Epithelial cell of prostate (primary cell): ENCODE data around the gene CDC45.

Experiments
- DNase-seq: peaks from one replicate; pipeline ENCODE4 v3.0.0-alpha.2; 2011; ENCODE audit warnings: low read depth, low spot score
- H3K27ac ChIP-seq: fragments of 450-650 bp; 2 replicates; pipeline ENCODE4 v1.5.1; 2017; ENCODE audit warnings: mild to moderate bottlenecking

Gene CDC45

GRCh38 chr22:19447330-19448075 is 32.2 kb upstream of the CDC45 start, which contains the start of gene C22orf39:
C22orf39 (minus strand) TSS chr22:19447711; CDS start chr22:19447688, 23 bp downstream.
- peak; percentile 66 for DNase-seq
- peak within 1 kb of the TSS; percentile 82 for H3K27ac ChIP-seq

DNA sequence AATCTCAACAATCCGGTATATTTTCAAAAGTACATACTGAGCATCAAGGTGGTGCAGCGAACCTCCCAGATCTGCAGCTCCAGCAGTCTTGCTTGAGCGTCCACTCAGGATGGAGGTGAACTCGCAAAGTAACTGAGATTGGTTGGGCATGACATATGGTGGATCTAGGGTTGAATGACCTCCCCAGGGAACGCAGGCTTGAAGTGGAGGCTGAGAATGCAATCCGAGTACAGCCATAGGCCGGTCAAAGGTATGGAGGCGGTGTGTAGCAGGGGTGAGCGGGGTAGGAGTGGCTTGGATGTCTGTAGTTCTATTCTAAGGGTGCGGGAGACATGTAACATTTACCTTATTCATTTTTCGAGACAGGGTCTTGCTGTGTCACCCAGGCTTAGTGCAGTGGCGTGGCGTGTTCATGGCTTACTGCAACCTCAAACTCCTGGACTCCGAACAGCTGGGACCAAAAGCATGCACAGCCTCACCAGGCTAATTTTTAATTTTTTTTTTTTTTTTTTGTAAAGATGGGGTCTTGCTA is 31.6 kb upstream of the CDC45 start:
- peak overlapping the region; percentile 82 for H3K27ac ChIP-seq
- no peak for DNase-seq

GRCh38 chr22:19448739-19449421 is 30.8 kb upstream of the CDC45 start:
- no peak for DNase-seq

DNA sequence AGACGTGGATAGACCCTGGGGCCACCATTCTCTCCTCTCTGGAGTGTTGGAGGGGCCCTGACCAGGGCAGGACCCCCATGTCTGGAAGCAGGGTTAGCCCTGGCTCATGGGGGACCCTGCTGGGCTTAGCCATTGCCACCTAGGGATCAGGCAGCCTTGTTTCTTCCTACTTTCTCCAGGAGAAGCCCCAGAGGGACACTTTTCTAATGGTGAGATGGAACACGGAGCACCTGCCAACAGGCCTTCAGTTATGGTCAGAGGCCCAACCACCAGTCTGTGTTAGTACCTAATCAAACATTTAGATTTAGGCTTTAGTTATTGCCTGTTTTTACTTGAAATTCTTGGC is 30.3 kb upstream of the CDC45 start:
- no peak for DNase-seq

More at GRCh38 chr22:19448739-19449421, 30.8 kb upstream of the CDC45 start:
- no peak overlapping the region for H3K27ac ChIP-seq

DNA sequence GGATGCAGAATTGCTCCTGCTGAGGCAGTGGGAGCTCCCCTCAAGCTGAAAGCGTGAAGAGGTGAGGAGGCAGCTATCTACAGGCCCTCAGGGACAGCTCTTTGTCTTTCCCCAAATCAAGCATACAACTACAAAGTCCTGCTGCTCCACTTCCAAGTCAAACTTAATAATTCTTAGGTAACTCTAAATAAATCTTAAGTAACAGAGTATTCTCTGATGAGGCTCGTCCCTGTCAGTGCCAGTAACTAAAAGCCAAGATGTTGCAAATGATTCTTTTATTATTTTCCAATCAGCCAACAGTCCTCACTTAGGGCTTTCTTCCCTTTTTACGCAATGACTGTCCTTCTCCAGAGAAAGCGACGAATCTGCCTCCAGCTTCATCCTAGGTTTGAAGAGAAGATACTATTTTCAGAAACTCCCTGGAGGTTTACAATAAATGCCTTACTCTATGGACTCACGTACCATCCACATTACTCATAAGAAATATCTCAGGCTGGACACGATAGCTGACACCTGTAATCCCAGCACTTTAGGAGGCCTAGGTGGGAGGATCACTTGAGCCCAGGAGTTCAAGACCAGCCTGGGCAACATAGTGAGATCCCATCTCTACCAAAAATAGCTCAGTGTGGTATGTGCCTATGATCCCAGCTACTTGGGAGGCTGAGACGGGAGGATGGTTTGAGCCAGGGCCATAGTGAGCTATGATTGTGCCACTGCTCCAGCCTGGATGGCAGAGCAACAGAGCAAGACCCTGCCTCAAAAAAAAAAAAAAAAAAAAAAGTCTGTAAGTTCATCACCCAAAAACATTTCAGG is 29.2 kb upstream of the CDC45 start:
- H3K27ac ChIP-seq: no peak overlapping the region
- no peak for DNase-seq

More for the DNA sequence above, 30.3 kb upstream of the CDC45 start:
- H3K27ac ChIP-seq: no peak overlapping the region

GRCh38 chr22:19451570-19451969 is 28.1 kb upstream of the CDC45 start:
- H3K27ac ChIP-seq: no peak overlapping the region
- no peak for DNase-seq

- no peak overlapping the region for H3K27ac ChIP-seq
- no peak for DNase-seq
Observed at GRCh38 chr22:19453718-19454117, 26.0 kb upstream of the CDC45 start.

DNA sequence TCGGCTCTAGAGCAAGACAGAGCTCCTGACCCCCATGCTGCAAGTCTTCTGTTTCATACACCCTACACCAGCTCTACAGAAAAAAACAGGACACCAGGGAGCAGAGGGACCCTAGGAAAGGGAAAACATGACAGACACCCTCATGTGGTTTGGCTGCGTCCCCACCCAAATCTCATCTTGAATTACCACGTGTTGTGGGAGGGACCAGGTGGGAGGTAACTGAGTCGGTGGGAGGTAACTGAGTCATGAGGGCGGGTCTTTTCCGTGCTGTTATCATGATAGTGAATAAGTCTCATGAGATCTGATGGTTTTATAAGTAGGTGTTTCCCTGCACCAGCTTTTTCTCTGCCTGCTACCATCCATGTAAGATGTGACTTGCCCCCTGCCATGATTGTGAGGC is 25.6 kb upstream of the CDC45 start:
- no peak for DNase-seq
- H3K27ac ChIP-seq: no peak overlapping the region

DNA sequence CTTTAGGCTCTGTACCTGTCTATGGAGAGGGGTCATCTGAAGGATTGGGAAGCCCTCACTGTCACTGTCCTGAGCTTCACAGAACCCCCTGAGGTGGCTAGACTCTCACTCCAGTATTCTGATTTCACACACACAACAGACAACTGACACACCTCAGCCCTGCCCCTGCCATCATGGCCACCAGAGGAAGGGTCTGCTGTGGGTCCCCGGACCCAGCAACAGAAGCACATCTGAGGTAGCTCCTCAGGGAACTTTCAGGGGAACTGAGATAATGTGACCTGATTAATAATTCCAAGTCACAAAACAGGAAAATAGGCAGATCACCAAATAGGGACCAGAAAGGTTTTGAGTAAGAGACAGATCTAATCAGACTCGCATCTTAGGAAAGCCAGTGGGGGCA is 24.7 kb upstream of the CDC45 start:
- H3K27ac ChIP-seq: no peak overlapping the region
- DNase-seq: no peak

- H3K27ac ChIP-seq: no peak overlapping the region
- no peak for DNase-seq
Observed at GRCh38 chr22:19455585-19456370, 23.9 kb upstream of the CDC45 start.

DNA sequence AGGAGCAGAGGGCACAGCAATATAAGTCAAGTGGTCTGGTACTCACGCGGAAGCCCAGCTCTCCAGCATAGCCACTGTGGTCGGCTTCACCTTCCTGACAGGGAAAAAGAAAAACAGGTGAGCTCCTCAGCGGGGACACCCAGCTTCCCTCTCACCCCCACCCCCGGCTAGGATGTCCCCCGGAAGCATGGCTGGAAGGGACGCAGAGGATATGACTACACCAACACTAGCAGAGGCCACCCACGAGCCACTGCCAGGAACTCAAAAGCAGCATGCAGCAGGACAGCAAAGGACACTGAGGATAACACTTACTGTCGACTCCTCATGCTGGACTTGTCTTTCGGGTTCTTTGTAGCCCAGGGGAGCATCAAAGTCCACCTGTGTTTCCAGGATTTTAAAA is 23.2 kb upstream of the CDC45 start:
- DNase-seq: no peak
- H3K27ac ChIP-seq: no peak overlapping the region

DNA sequence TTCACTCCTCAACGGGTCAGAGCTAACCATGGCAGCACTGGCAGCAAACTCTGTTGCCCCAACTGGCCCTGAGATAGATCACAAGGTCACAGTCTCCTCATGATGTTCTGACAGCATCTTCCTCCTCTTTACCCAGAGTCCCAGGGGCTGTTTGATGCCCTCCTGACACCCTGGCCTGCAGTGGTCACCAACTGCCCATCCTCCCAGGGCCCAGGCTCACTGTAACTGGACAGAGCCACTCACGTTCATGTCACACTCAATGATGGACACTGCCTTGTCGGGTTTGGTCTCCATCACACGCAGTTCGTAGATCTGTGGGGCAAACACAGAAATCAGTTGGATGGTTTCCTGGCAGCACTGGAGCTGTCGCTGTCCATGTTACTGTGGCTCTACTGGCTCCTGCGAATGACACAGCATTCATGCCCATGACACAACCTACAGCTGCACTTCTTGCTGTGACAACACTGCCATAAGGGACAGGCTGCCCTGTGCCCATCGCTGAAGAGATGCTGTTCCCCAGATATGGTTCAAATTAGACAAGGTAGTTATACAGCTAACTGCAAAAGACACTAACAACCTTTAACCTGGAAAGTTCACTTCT is 21.8 kb upstream of the CDC45 start:
- H3K27ac ChIP-seq: no peak overlapping the region
- DNase-seq: no peak

GRCh38 chr22:19460036-19460435 is 19.7 kb upstream of the CDC45 start:
- DNase-seq: no peak
- H3K27ac ChIP-seq: no peak overlapping the region

- DNase-seq: no peak
- no peak overlapping the region for H3K27ac ChIP-seq
Observed at GRCh38 chr22:19461506-19461905, 18.2 kb upstream of the CDC45 start.

- H3K27ac ChIP-seq: no peak overlapping the region
- no peak for DNase-seq
Observed at GRCh38 chr22:19463008-19463407, 16.7 kb upstream of the CDC45 start.

DNA sequence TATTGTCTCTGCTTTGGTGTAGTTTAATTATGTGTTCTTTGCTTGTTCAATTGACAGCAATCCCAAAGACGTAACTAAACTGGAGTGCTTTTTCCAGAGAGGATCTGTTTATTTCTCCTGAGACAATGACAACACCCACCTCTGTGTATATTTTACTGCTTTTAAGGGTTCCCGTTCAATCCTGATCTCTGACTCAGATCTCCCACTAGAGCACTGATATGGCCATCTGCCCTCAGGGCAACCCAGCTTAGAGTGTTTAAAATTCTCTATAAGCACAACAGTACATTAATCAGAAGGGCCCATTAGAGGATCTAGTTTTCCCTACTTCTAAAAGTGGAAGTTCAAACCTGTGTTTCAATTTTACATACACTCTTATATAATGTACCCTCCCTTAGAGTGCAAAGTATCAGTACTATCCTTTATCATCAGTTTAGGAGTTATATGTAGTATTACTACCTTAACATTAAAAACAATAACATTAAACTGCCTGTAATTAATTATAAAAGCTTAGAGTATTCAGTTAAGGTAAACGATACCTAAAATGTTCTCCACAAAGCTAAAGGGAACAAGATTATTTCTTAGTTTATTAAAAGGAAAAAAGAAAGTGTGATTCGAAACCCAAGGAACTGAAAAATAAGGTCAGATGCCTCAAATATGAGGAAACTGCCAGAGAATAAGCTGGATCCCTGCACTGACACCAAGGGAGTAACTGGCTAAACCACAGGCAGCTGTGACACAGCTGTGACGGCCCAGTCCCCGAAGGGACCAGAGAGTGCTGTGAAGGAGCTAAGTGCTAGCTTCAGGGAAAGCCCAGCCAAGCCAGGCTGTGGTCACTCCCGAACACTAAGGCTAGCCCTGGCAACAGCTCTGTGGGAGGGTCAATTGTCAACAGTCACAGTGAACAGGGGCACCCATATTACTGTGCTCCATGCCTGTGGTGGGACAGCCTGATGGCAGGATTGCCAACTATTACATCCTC is 15.9 kb upstream of the CDC45 start:
- DNase-seq: no peak
- no peak overlapping the region for H3K27ac ChIP-seq

- DNase-seq: no peak
- H3K27ac ChIP-seq: no peak overlapping the region
Observed at GRCh38 chr22:19464546-19464945, 15.2 kb upstream of the CDC45 start.

DNA sequence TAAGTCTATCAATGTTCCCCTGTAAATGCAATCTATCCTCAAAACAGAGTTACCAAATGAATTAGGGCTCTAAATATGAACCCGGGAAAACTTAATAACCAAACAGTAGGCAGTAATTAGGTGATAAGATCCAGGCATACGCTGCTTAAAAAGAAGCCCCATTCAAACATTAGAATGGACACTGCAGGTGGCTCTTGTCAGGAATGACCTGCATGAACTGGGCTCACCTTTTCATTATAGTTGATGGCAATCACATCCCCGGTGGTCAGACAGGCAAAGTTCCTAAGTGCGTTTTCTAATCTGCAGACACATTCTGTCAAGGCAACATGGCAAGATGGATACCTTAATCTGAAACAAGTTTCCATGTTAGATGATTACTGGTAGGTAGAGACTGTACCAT is 14.7 kb upstream of the CDC45 start:
- no peak overlapping the region for H3K27ac ChIP-seq
- no peak for DNase-seq
